Retinal pigment epithelial cell (primary cell): ENCODE data around the gene TEKT5.

Experiments
- DNase-seq: peaks from one replicate; pipeline ENCODE4 v3.0.0-alpha.2; 2010; ENCODE audit warnings: low read depth
- H3K4me3 ChIP-seq: 2 replicates; pipeline ENCODE4 v1.5.1; 2011; ENCODE audit warnings: mild to moderate bottlenecking, low read length, control low read depth, moderate library complexity
- CTCF ChIP-seq: conservative IDR thresholded peaks from 2 replicates; pipeline ENCODE4 v1.5.1; 2011; ENCODE audit warnings: low read depth, low read length, control low read depth, inconsistent platforms

The TEKT5 gene

GRCh38 chr16:10601444-10602408, 93.0 kb downstream of the TEKT5 start:
- DNase-seq: no peak
- no peak overlapping the region for H3K4me3 ChIP-seq
- no peak for TF ChIP-seq CTCF

GRCh38 chr16:10600782-10601443, 93.8 kb downstream of the TEKT5 start:
- DNase-seq: no peak
- TF ChIP-seq CTCF: no peak

GRCh38 chr16:10599626-10600025, 95.1 kb downstream of the TEKT5 start:
- TF ChIP-seq CTCF: no peak
- no peak for DNase-seq
- H3K4me3 ChIP-seq: no peak overlapping the region

More at GRCh38 chr16:10600782-10601443, 93.8 kb downstream of the TEKT5 start:
- H3K4me3 ChIP-seq: no peak overlapping the region

GRCh38 chr16:10598157-10598556, 96.6 kb downstream of the TEKT5 start:
- DNase-seq: no peak
- H3K4me3 ChIP-seq: no peak overlapping the region
- no peak for TF ChIP-seq CTCF

- no peak for TF ChIP-seq CTCF
- DNase-seq: no peak
- H3K4me3 ChIP-seq: no peak overlapping the region
These were observed 97.5 kb downstream of the TEKT5 start for GRCh38 chr16:10597187-10597601.

- TF ChIP-seq CTCF: no peak
- no peak for DNase-seq
- no peak overlapping the region for H3K4me3 ChIP-seq
These were observed 100.3 kb downstream of the TEKT5 start for GRCh38 chr16:10594312-10594950.
